ENCODE results near the gene PCSK4. TPM values are rescaled to one million over a fixed set of nuclear protein-coding genes. Genes with fewer than 3 reads are reported as not detected.

PCSK4 gene
- total RNA-seq, 2 experiments from 2014 or later, result 8.3 to 13.0 TPM

DNA sequence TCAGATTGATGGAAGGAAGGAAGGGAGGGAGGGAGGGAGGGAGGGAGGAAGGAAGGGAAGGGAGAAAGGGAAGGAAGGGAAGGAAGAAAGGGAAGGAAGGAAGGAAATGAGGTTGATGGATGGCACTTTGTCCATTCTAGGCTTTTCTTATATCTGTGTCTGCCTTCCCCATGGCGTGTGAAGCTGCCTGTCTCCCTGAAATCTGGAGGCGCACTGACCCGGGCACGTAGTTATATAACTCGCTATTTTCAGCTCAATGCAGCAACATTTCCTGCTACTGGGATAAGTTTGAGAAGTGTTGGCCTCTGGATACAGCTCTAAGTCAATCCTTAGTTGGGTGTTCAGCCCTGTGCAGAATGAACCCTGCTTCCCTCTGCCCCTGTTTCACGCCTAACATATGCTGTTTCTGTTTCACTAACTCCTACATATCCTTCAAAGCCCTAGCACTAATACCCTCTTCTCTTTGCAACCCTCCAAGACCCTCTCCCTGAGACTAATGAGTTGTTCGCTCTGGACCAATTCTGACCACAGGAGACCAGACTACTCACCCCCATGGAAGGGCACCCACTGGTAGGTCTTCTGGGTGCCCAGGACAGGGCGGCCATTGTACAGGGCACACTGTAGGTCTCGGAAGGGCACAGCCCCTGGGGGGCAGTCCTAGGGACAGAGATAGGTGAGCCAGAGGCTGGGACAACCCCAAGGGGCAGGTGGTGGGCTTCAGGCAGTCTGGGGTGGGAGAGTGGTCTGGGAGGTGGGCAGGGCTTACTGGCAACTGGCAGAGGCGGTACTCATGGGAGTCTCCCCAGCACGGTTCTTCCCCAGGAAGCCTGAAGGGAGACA lies 19.7 kb upstream of the PCSK4 start:
- Histone ChIP-seq H3K9me3 (ENCODE audit: low read length) (no peaks in the 10 kb centered on the region), H3K27ac (ENCODE audit: low read depth, low read length, poor library complexity, severe bottlenecking) (no peak overlapping the region), H3K36me3 (ENCODE audit: insufficient read depth, low read length) (no peaks in the 10 kb centered on the region), H3K4me2 (ENCODE audit: low read length) (no peak overlapping the region), H3K4me1 (ENCODE audit: insufficient read depth, low read length, poor library complexity, severe bottlenecking) (peaks cover 4% of the 10 kb centered on the region), H2AFZ (ENCODE audit: low read length) (no peak overlapping the region), H3K79me2 (ENCODE audit: insufficient read depth, low read depth, low read length) (no peaks in the 10 kb centered on the region), H3K4me3 (ENCODE audit: low read depth, low read length, poor library complexity, severe bottlenecking) (no peak overlapping the region), H4K20me1 (ENCODE audit: insufficient read depth, low read length) (no peaks in the 10 kb centered on the region), H3K9me2 (ENCODE audit: insufficient read depth, low read length) (no peaks in the 10 kb centered on the region)
- CTCF ChIA-PET (ENCODE audit: unreplicated experiment), result no interaction called here
- intact Hi-C loops (cut with micrococcal nuclease; ENCODE audit: unreplicated experiment), result no loop called here
- POLR2A ChIA-PET, result interaction anchor here (0.7 kb wide), 1 partner anchor 322 kb away, joined by 5 read pairs; no protein-coding TSS in a partner anchor
- BruUV-seq (replicated peaks), result no TSS peak
- no peak for DNase-seq (ENCODE audit: low spot score)
- TF ChIP-seq, protein P1, sequence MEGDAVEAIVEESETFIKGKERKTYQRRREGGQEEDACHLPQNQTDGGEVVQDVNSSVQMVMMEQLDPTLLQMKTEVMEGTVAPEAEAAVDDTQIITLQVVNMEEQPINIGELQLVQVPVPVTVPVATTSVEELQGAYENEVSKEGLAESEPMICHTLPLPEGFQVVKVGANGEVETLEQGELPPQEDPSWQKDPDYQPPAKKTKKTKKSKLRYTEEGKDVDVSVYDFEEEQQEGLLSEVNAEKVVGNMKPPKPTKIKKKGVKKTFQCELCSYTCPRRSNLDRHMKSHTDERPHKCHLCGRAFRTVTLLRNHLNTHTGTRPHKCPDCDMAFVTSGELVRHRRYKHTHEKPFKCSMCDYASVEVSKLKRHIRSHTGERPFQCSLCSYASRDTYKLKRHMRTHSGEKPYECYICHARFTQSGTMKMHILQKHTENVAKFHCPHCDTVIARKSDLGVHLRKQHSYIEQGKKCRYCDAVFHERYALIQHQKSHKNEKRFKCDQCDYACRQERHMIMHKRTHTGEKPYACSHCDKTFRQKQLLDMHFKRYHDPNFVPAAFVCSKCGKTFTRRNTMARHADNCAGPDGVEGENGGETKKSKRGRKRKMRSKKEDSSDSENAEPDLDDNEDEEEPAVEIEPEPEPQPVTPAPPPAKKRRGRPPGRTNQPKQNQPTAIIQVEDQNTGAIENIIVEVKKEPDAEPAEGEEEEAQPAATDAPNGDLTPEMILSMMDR (conservative IDR thresholded peaks at IDR 0.05; ENCODE audit: low read length), result no peak
- TF ChIP-seq EZH2phosphoT487 (IDR thresholded peaks at IDR 0.05; ENCODE audit: borderline replicate concordance, low read depth, low read length), result no peak

DNA sequence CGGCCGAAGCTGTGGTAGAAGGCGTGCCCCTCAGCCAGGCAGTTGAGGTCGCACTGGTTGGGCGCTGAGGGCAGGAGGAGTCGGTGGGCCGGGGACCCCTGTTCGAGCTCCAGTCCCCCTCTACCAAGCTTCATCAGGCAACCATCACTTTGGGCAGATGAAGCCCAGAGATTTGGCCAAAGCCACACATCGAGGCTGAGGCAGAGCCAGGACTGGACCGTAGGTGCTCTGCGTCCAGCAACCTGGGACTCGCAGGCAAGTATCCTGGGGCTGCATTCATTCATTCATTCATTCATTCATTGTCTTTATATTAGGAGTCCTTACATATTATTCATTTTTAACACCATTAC lies 18.3 kb upstream of the PCSK4 start:
- intact Hi-C loops (cut with micrococcal nuclease; ENCODE audit: unreplicated experiment), result no loop called here
- no peaks in the 10 kb centered on the region for H3K36me3 ChIP-seq (ENCODE audit: insufficient read depth, low read length)
- no TSS peak for BruUV-seq (replicated peaks)
- peak overlapping the region; percentile 81 for H3K4me2 ChIP-seq (ENCODE audit: low read length)
- ChIA-PET POLR2A (interaction anchor here (0.5 kb wide), 1 partner anchor 114 kb away, joined by 4 read pairs; no protein-coding TSS in a partner anchor), CTCF (ENCODE audit: unreplicated experiment) (no interaction called here)
- no peaks in the 10 kb centered on the region for H3K9me2 ChIP-seq (ENCODE audit: insufficient read depth, low read length)
- peak overlapping the region; percentile 68 for H3K4me3 ChIP-seq (ENCODE audit: low read depth, low read length, poor library complexity, severe bottlenecking)
- no peaks in the 10 kb centered on the region for H3K79me2 ChIP-seq (ENCODE audit: insufficient read depth, low read depth, low read length)
- no peaks in the 10 kb centered on the region for H3K9me3 ChIP-seq (ENCODE audit: low read length)
- H3K27ac ChIP-seq (ENCODE audit: low read depth, low read length, poor library complexity, severe bottlenecking), result no peak overlapping the region
- H3K4me1 ChIP-seq (ENCODE audit: insufficient read depth, low read length, poor library complexity, severe bottlenecking), result peaks cover 4% of the 10 kb centered on the region
- DNase-seq (ENCODE audit: low spot score), result no peak
- H2AFZ ChIP-seq (ENCODE audit: low read length), result no peak overlapping the region
- TF ChIP-seq, protein P1 (conservative IDR thresholded peaks at IDR 0.05; ENCODE audit: low read length), result no peak
- no peak for TF ChIP-seq EZH2phosphoT487 (IDR thresholded peaks at IDR 0.05; ENCODE audit: borderline replicate concordance, low read depth, low read length)
- H4K20me1 ChIP-seq (ENCODE audit: insufficient read depth, low read length), result no peaks in the 10 kb centered on the region

Measured in OCI-LY7 (cell line).